A673 (cell line): ENCODE data around the gene CEP164.

Source experiments
- CTCF ChIP-seq: fragments of 300-800, 200-600 bp; sonication (generic); conservative IDR thresholded peaks from 2 replicates; pipeline ENCODE4 v1.5.1; 2017; ENCODE audit warnings: low read depth, mild to moderate bottlenecking, antibody characterized with exemption, low read length, moderate library complexity, mixed read lengths
- EZH2 ChIP-seq: fragments of 200-600 bp; sonication (generic); IDR thresholded peaks from 2 replicates; pipeline ENCODE4 v1.6.1; 2017; ENCODE audit warnings: borderline replicate concordance, low read depth, mild to moderate bottlenecking, mixed read lengths, antibody characterized with exemption, low read length; ENCODE audit not compliant: poor library complexity, severe bottlenecking

- no peak for TF ChIP-seq EZH2
- no peak for TF ChIP-seq CTCF
These were observed 22.5 kb upstream of the CEP164 start for GRCh38 chr11:117305145-117305544.
